SK-N-SH (cell line): ENCODE measurements around the gene ODAD2. TPM values are rescaled to one million over a fixed set of nuclear protein-coding genes. Genes with fewer than 3 reads are reported as not detected.

ENCODE experiments used
- CTCF ChIA-PET: fragments of 300-600, 350-600 bp; formaldehyde crosslinking; extraction: SDS; loops from one replicate; lab custom pipeline; 2021; lab: Yijun Ruan, JAX
- POLR2A ChIA-PET: fragments of 350-600 bp; sonication (Branson Sonifier 250); formaldehyde crosslinking; extraction: SDS; loops from one replicate; lab custom pipeline; 2020; ENCODE audit warnings: antibody characterized with exemption, inconsistent platforms; lab: Yijun Ruan, JAX
- DNase-seq: peaks from one replicate; pipeline ENCODE4 v3.0.0; 2012
- H2AFZ ChIP-seq: fragments of 200-600 bp; sonication (generic); 2 replicates; pipeline ENCODE4 v1.8.1; 2016; ENCODE audit warnings: antibody characterized with exemption, mild to moderate bottlenecking, low read depth
- H3F3A ChIP-seq: fragments of 200-600 bp; sonication (generic); replicated peaks from 2 replicates; pipeline ENCODE3; 2016; ENCODE audit warnings: antibody characterized with exemption, mild to moderate bottlenecking; ENCODE audit not compliant: insufficient read depth
- H3K27ac ChIP-seq, 2 experiments: fragments of 200-500 bp in 1 of 2; fragments of 200-600 bp in 1 of 2; sonication (Bioruptor generic) in 1 of 2; sonication (generic), shearing (Covaris generic) in 1 of 2; 2 replicates each; pipeline versions ENCODE4 v1.5.1 to v1.6.1; 2014 to 2016; ENCODE audit warnings: low read depth in 2 of 2, inconsistent platforms in 1 of 2, low read length in 1 of 2, mild to moderate bottlenecking in 1 of 2, mixed read lengths in 1 of 2
- H3K27me3 ChIP-seq: fragments of 200-600 bp; sonication (generic), shearing (Covaris generic); 2 replicates; pipeline ENCODE4 v1.6.1; 2016; ENCODE audit warnings: mixed run types; ENCODE audit not compliant: insufficient read depth
- H3K36me3 ChIP-seq, 2 experiments: fragments of 200-500 bp in 1 of 2; fragments of 200-600 bp in 1 of 2; sonication (Bioruptor generic) in 1 of 2; sonication (generic) in 1 of 2; replicated peaks in 1 of 2; 2 replicates each; pipeline versions ENCODE3 to v1.5.1; 2014 to 2016; ENCODE audit warnings: low read length in 1 of 2, mild to moderate bottlenecking in 1 of 2; ENCODE audit not compliant: insufficient read depth in 2 of 2, control insufficient read depth in 1 of 2
- H3K4me1 ChIP-seq, 2 experiments: fragments of 200-500 bp in 1 of 2; fragments of 200-600 bp in 1 of 2; sonication (Bioruptor generic) in 1 of 2; sonication (generic), shearing (Covaris generic) in 1 of 2; 2 replicates each; pipeline versions ENCODE4 v1.5.1 to v1.6.1; 2014 to 2016; ENCODE audit warnings: low read depth in 1 of 2, low read length in 1 of 2, mixed run types in 1 of 2; ENCODE audit not compliant: insufficient read depth in 2 of 2, control insufficient read depth in 1 of 2
- H3K4me2 ChIP-seq: fragments of 200-600 bp; sonication (generic), shearing (Covaris generic); 2 replicates; pipeline ENCODE4 v1.6.1; 2017; ENCODE audit warnings: mixed run types
- H3K4me3 ChIP-seq, 2 experiments: fragments of 200-500 bp in 1 of 2; fragments of 200-600 bp in 1 of 2; sonication (Bioruptor generic) in 1 of 2; sonication (generic), shearing (Covaris generic) in 1 of 2; 2 replicates each; pipeline versions ENCODE4 v1.5.1 to v1.8.1; 2014 to 2016; ENCODE audit warnings: low read depth in 2 of 2, inconsistent platforms in 1 of 2, low read length in 1 of 2, mild to moderate bottlenecking in 1 of 2, mixed read lengths in 1 of 2, moderate library complexity in 1 of 2
- H3K79me2 ChIP-seq: fragments of 200-600 bp; sonication (generic); 2 replicates; pipeline ENCODE4 v1.8.1; 2017; ENCODE audit warnings: mild to moderate bottlenecking; ENCODE audit not compliant: insufficient read depth
- H3K9ac ChIP-seq: fragments of 200-600 bp; sonication (generic); 2 replicates; pipeline ENCODE4 v1.6.1; 2017; ENCODE audit warnings: mixed run types
- H3K9me2 ChIP-seq: fragments of 200-600 bp; sonication (generic); 2 replicates; pipeline ENCODE4 v1.6.1; 2017; ENCODE audit warnings: mixed run types
- H3K9me3 ChIP-seq: fragments of 200-600 bp; sonication (generic); 2 replicates; pipeline ENCODE4 v1.6.1; 2017; ENCODE audit warnings: mixed run types, mild to moderate bottlenecking, moderate library complexity
- H4K20me1 ChIP-seq: fragments of 200-600 bp; sonication (generic); 2 replicates; pipeline ENCODE4 v1.6.1; 2017; ENCODE audit warnings: mild to moderate bottlenecking, mixed run types; ENCODE audit not compliant: insufficient read depth
- CHD2 ChIP-seq: fragments of 150-350 bp; IDR thresholded peaks from 2 replicates; pipeline ENCODE4 v1.6.1; 2018; ENCODE audit warnings: low read length; ENCODE audit not compliant: partially characterized antibody
- CTCF ChIP-seq: fragments of 200-600 bp; sonication (generic); IDR thresholded peaks from 2 replicates; pipeline ENCODE4 v1.6.1; 2017; ENCODE audit warnings: antibody characterized with exemption, mild to moderate bottlenecking, moderate library complexity
- ELF1 ChIP-seq: IDR thresholded peaks from 2 replicates; pipeline ENCODE4 v1.4.0; 2012
- EP300 ChIP-seq, 2 experiments: IDR thresholded peaks; 2 replicates each; pipeline versions ENCODE4 v1.4.0 to v1.6.1; 2012; ENCODE audit warnings: borderline replicate concordance in 1 of 2, low read depth in 1 of 2, low read length in 1 of 2
- FOXJ3 ChIP-seq: sonication (generic); formaldehyde crosslinking; IDR thresholded peaks from 2 replicates; pipeline ENCODE4 v1.5.1; 2020; ENCODE audit warnings: mild to moderate bottlenecking, missing genetic modification reagents
- FOXM1 ChIP-seq: IDR thresholded peaks from 2 replicates; pipeline ENCODE4 v1.4.0; 2012; ENCODE audit warnings: low read depth, mild to moderate bottlenecking
- GATA2 ChIP-seq: sonication (generic); formaldehyde crosslinking; IDR thresholded peaks from 2 replicates; pipeline ENCODE4 v1.5.0; 2020; ENCODE audit warnings: mild to moderate bottlenecking, missing genetic modification reagents
- JUND ChIP-seq: IDR thresholded peaks from 2 replicates; pipeline ENCODE4 v1.4.0; 2012
- MAX ChIP-seq: IDR thresholded peaks from 2 replicates; pipeline ENCODE4 v1.4.0; 2012; ENCODE audit warnings: low read depth
- MXI1 ChIP-seq: IDR thresholded peaks from 2 replicates; pipeline ENCODE4 v1.6.1; 2012; ENCODE audit warnings: mild to moderate bottlenecking, low read depth, low read length, improper control_type of control experiment
- NFIC ChIP-seq: IDR thresholded peaks from 2 replicates; pipeline ENCODE4 v1.4.0; 2012; ENCODE audit warnings: borderline replicate concordance
- PBX3 ChIP-seq: IDR thresholded peaks from 2 replicates; pipeline ENCODE4; 2012
- POLR2AphosphoS5 ChIP-seq: IDR thresholded peaks from 2 replicates; pipeline ENCODE4 v1.6.1; 2012; ENCODE audit warnings: low read depth, low read length
- RAD21 ChIP-seq: IDR thresholded peaks from 2 replicates; pipeline ENCODE4 v1.6.1; 2012; ENCODE audit warnings: mild to moderate bottlenecking, low read length
- RCOR1 ChIP-seq: fragments of 150-350 bp; IDR thresholded peaks from 2 replicates; pipeline ENCODE4 v1.6.1; 2017; ENCODE audit warnings: antibody characterized with exemption, low read length
- RFX5 ChIP-seq: IDR thresholded peaks from 2 replicates; pipeline ENCODE4 v1.6.1; 2012; ENCODE audit warnings: mild to moderate bottlenecking, improper control_type of control experiment, low read length
- SIN3A ChIP-seq: IDR thresholded peaks from 2 replicates; pipeline ENCODE4 v1.6.1; 2012; ENCODE audit warnings: low read depth, mild to moderate bottlenecking, low read length, moderate library complexity, borderline replicate concordance
- TAF1 ChIP-seq: IDR thresholded peaks from 2 replicates; pipeline ENCODE4 v1.6.1; 2012; ENCODE audit warnings: low read depth, mild to moderate bottlenecking, low read length, moderate library complexity, borderline replicate concordance
- TEAD4 ChIP-seq: IDR thresholded peaks from 2 replicates; pipeline ENCODE4 v1.4.0; 2012; ENCODE audit warnings: mild to moderate bottlenecking, borderline replicate concordance; ENCODE audit not compliant: insufficient read depth
- YY1 ChIP-seq: IDR thresholded peaks from 2 replicates; pipeline ENCODE4 v1.4.0; 2012; ENCODE audit warnings: low read depth, mild to moderate bottlenecking
- WGBS: methylation state at CpG from one replicate; pipeline ENCODE4 v1.1.6; 2017; ENCODE audit warnings: low lambda C conversion rate; 5-methylcytosine and 5-hydroxymethylcytosine counted together
- polyA plus RNA-seq, 3 experiments: library from polyadenylated mRNA; depleted of rRNA; stranded (reverse); fragments of >200 nt; gene quantifications; 2 replicates each; pipeline ENCODE4 v1.2.3, GENCODE V29; 2012
- TF ChIP-seq, protein P1 (sequence below): IDR thresholded peaks from 2 replicates; pipeline ENCODE4 v1.4.0; 2012; ENCODE audit warnings: low read depth, borderline replicate concordance

ODAD2 gene
- polyA plus RNA-seq, 1 of the 3 experiments (the other 2 are of a cell fraction), result not detected

DNA sequence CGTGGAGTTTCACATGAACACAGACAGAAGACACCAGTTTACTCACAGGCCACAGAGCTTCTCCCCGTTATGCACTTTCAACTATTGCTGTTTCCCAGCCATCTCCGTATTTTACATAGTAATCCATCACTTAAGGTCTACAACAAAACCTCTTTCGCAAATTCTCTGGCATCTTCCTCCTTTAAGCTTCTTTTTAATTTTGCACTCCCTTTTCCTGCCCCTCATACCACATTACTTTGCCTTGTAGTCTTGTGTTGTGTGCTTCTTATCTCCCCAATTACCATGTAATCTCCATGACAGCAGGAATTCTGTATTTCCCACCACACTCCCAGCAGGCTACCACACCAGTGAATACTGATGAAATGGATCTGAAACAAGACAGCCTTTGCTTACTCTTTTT is 87.3 kb downstream of the ODAD2 start:
- no peak overlapping the region for H3K27ac ChIP-seq
- H3K4me3 ChIP-seq, result no peak overlapping the region
- POLR2A ChIA-PET, result no interaction called here
- no peaks in the 10 kb centered on the region for H3K9me3 ChIP-seq
- CTCF ChIA-PET, result no interaction called here
- H3K4me2 ChIP-seq, result no peak overlapping the region
- no peak for TF ChIP-seq MXI1
- TF ChIP-seq TEAD4, result no peak
- TF ChIP-seq TAF1, result no peak
- TF ChIP-seq SIN3A, result no peak
- TF ChIP-seq PBX3, result no peak
- TF ChIP-seq JUND, result no peak
- no peak for TF ChIP-seq EP300 (IDR thresholded peaks at IDR 0.05; ENCODE audit: borderline replicate concordance in 1 of 2, low read depth in 1 of 2, low read length in 1 of 2)
- TF ChIP-seq, protein P1, sequence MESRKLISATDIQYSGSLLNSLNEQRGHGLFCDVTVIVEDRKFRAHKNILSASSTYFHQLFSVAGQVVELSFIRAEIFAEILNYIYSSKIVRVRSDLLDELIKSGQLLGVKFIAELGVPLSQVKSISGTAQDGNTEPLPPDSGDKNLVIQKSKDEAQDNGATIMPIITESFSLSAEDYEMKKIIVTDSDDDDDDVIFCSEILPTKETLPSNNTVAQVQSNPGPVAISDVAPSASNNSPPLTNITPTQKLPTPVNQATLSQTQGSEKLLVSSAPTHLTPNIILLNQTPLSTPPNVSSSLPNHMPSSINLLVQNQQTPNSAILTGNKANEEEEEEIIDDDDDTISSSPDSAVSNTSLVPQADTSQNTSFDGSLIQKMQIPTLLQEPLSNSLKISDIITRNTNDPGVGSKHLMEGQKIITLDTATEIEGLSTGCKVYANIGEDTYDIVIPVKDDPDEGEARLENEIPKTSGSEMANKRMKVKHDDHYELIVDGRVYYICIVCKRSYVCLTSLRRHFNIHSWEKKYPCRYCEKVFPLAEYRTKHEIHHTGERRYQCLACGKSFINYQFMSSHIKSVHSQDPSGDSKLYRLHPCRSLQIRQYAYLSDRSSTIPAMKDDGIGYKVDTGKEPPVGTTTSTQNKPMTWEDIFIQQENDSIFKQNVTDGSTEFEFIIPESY, result no peak
- no peaks in the 10 kb centered on the region for H4K20me1 ChIP-seq
- H3K9ac ChIP-seq, result no peak overlapping the region
- 1% methylated on average over 4 of the region's 4 CpGs for WGBS
- DNase-seq, result no peak
- H3K27me3 ChIP-seq, result peaks cover 5% of the 10 kb centered on the region; the same call in 1 of the 2 replicates
- H3K36me3 ChIP-seq, result no peaks in the 10 kb centered on the region
- H3K9me2 ChIP-seq, result no peaks in the 10 kb centered on the region
- H3K4me1 ChIP-seq, result no peaks in the 10 kb centered on the region
- H3F3A ChIP-seq, result no peaks in the 10 kb centered on the region
- no peaks in the 10 kb centered on the region for H3K79me2 ChIP-seq
- H2AFZ ChIP-seq, result no peak overlapping the region

GRCh38 chr10:27911011-27911410 is 87.9 kb downstream of the ODAD2 start:
- POLR2A ChIA-PET, result no interaction called here
- no peak overlapping the region for H2AFZ ChIP-seq
- H3K4me2 ChIP-seq, result no peak overlapping the region
- H3K36me3 ChIP-seq, result no peaks in the 10 kb centered on the region
- no peaks in the 10 kb centered on the region for H3K4me1 ChIP-seq
- no peak for DNase-seq
- H3K27me3 ChIP-seq, result peaks cover 5% of the 10 kb centered on the region; the same call in 1 of the 2 replicates
- CTCF ChIA-PET, result no interaction called here
- H3K4me3 ChIP-seq, result no peak overlapping the region
- no peak overlapping the region for H3K27ac ChIP-seq
- no peak overlapping the region for H3K9ac ChIP-seq
- H3F3A ChIP-seq, result no peaks in the 10 kb centered on the region
- H3K9me2 ChIP-seq, result no peaks in the 10 kb centered on the region
- H3K79me2 ChIP-seq, result no peaks in the 10 kb centered on the region
- H3K9me3 ChIP-seq, result no peaks in the 10 kb centered on the region
- 5% methylated on average over 9 of the region's 9 CpGs for WGBS
- TF ChIP-seq FOXM1 (no peak), RCOR1 (no peak), GATA2 (no peak), CHD2 (no peak), YY1 (no peak), NFIC (no peak), POLR2AphosphoS5 (no peak), TAF1 (no peak), SIN3A (no peak), RFX5 (no peak), FOXJ3 (no peak), ELF1 (no peak), EP300 (IDR thresholded peaks at IDR 0.05; ENCODE audit: borderline replicate concordance in 1 of 2, low read depth in 1 of 2, low read length in 1 of 2) (no peak), RAD21 (no peak), MAX (no peak), CTCF (no peak)
- H4K20me1 ChIP-seq, result no peaks in the 10 kb centered on the region
